HG03095 (cell line): Measurements from ENCODE around the gene DCAF10.
"Not testable (repeated sequence)": the region's sequence is repeated elsewhere in the genome, so short reads cannot be mapped to it uniquely, and the experiment has no call there.

ENCODE experiments used
- ATAC-seq: cut with Tn5 transposase; IDR thresholded peaks from one replicate; pipeline ENCODE4 v1.9.1; 2021; ENCODE audit warnings: moderate library complexity; ENCODE audit not compliant: unreplicated experiment

DCAF10 gene

GRCh38 chr9:37856551-37856950 lies 56.0 kb downstream of the DCAF10 start:
- ATAC-seq = no peak

DNA sequence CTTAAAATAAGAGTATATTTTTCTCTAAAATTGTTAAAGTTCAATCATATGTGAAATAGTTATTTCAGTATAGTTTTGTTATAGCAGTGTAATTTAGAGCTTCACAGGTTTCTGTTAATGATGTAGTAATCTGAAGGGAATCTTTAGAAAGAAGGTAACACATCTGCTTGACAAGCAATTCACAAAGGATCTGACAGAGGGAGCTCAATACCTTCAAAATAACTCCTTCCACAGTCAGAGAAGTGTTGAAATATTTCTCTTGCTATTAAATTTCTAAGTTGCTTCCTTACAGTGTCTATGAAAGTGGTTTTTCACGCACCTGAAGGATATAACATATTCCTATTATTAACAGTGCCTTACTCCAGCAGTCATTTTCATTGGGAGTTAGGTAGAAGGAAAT lies 58.4 kb downstream of the DCAF10 start:
- ATAC-seq = no peak

GRCh38 chr9:37862530-37862929 lies 61.9 kb downstream of the DCAF10 start:
- ATAC-seq = no peak

DNA sequence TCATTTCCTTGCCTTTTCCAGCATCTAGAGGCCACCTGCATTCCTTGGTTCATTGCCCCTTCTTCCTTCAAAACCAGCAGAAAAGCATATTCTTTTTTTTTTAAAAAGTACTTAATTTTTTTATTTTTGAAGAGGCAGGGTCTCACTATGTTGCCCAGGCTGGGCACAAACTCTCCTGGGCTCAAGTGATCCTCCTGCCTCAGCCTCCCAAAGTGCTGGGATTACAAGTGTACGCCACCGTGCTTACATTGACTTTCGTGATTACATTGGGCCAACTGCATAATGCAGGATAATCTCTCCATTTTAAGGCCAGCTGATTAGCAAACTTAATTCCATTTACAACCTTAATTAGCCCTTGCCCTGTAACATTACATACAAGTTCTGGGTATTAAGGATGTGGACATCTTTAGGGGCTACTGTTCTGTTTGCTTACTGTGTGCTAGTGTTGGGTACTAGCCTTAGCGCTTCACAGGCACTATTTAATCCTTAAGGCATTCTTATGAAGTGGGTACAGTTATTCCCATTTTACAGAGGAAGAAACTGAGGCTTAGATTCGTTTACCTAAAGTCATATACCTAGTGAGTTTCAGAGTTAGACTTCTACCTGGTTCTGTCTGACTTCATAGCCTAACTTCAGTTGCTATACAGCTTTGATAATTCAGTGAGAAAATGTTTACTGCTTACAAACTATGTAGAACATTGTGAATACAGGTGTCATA lies 69.6 kb downstream of the DCAF10 start:
- no peak for ATAC-seq

DNA sequence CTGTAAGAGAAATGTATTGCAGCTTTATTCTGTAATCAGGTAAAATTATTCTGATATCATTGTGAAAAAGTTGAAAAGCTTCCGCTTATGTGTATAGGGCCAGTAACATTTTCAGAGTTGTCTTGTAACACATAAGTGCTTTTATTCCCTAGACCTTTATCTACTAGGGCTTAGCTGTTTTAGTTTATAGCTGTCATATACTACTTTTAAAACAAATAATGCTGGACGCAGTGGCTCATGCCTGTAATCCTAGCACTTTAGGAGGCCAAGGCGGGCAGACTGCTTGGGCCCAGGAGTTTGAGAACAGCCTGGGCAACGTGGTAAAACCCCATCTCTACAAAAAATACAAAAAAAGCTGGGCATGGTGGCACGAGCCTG lies 70.2 kb downstream of the DCAF10 start:
- no peak for ATAC-seq

DNA sequence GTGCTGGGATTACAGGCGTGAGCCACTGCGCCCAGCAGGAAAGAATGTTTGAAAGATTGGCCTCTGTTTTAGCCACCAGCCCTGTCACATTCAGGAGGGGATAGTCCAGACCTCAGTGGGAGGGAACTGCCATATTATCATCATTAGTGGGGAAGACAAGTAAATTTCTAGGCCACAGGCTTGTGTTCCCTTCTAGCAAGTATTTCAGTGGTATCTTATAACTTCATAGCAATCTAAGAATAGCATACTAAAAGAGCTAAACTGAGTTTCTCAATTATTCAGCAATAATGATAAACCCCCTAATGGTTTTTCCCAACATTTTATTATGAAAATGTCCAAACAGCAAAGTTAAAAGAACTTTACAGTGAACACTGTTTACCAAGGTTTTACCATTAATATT lies 73.4 kb downstream of the DCAF10 start:
- no peak for ATAC-seq

- ATAC-seq = no peak
Measured at GRCh38 chr9:37876376-37876775, 75.8 kb downstream of the DCAF10 start.

GRCh38 chr9:37880916-37881479 lies 80.4 kb downstream of the DCAF10 start:
- ATAC-seq = no peak

- ATAC-seq = not testable (repeated sequence)
Measured at GRCh38 chr9:37887977-37888583, 87.5 kb downstream of the DCAF10 start.

DNA sequence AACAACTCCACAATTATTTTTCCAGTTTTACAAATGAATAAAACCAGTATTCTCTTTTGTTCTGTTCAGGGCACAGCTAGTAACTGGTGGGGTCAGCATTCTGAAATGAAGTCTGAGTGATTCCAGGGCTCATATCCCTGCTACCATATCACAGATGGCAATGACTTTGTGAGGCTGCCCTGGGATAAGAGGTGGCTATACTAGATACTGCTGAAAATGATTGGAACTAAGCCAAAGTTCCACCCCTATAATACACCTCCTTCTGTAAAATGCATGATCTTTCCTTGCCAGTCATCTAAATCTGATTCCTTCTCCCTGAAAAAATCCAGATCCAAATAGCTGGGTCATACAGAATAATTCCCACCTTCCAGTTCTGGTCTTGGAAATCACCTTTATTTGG lies 88.9 kb downstream of the DCAF10 start:
- no peak for ATAC-seq

GRCh38 chr9:37891042-37891441 lies 90.4 kb downstream of the DCAF10 start:
- not testable (repeated sequence) for ATAC-seq

GRCh38 chr9:37892063-37892462 lies 91.5 kb downstream of the DCAF10 start:
- no peak for ATAC-seq

- no peak for ATAC-seq
Measured at GRCh38 chr9:37897665-37898064, 97.1 kb downstream of the DCAF10 start.

- ATAC-seq = no peak
Measured at GRCh38 chr9:37899041-37899440, 98.4 kb downstream of the DCAF10 start.

DNA sequence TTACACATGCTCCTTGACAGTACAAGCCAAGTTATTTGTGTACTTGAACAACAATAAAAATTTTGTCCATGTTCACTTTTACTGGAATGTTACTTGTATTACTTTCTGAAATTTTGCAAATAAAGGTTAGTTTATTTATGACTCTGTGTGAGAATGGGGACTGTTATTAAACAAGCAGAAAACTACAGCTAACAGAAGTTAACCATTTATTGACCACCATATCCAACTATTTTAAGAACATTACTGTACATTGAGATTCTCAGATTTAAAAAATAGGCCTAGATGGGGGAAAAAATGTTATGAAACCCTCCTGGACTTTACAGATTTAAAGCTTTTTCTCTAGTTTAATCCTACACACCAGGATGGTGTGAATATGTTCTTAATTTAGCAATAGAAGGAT lies 101.5 kb downstream of the DCAF10 start:
- no peak for ATAC-seq

DNA sequence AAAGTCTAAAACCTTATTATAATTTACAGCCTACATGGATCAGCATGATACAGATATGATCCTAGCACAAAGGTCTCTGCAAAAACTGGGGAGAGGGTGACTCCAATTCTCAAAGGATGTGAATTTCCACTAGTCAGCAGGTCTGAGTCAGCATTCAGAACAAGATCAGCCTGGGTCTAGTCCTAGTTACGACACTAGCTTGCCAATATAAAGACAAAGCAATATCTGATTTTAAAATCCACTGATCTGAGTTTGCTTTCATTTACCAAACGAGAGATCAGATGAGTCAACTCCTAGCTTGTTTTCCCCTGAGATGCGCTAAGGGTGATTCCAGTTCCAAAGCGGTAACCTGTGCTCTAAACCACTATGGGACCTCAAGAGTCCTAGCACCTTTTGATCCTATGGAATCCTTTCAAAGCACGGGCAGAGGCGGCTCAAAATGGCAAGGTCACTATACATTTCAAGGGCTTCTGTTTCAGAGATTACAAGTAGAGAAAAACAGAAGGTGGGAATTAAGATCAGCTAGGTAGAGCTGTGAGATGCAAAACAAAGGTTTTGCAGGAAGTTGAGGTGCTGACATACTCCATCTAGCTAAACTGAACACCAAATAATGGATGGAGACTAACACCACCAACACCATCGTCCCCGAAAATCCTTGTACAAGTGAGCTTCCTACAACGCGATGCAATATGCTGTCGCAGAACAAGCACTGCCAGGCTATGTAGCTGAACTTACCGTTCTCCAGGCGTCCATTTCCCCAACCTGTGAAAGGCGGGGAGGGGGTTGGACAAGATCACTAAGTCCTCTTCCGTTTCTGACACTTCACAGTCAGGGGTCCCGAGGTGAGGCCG lies 102.4 kb downstream of the DCAF10 start:
- peak; percentile 4 for ATAC-seq

DNA sequence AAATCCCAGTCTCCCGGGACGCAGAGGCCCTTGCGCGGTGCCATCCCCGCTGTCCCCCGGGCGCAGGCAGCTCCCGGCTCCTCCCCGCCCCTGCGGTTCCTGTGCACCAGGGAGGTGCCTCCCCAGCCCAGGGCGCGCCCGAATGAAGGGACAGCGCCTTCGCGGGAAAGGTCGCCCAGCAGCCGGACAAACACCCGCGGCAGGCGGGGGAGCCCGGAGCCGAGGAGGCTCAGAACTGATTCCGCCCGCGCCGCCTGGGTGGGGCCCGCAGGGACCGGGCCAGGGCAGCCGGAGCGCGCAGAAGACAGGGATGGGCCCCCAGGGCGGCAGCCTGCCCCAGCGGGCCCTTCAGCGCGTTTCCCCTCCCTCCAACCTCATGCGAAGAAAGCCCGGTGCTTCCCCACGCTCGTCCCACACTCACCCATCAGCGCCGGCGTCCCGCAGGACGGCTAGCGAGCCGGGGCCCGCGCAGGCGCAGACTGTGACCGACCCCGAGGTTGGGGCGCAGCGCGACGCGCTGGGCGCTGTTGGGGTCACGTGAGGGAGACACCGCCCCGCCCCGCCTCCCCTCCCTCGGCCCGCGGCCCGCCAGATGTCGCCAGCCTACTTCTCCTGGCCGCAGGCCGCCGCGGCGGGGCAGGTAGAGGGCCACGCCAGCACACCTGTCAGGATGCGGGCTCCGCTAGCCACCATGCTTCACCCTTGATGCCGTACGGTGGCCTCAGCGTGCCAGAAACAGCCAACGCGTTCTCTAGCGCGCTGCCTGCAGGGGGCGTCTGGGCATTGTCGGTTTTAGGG lies 103.2 kb downstream of the DCAF10 start, which contains the start of gene SLC25A51:
Gene SLC25A51 (minus strand): TSS at position 481 of the 798 bp plus-strand sequence. CDS start 15,577 bp downstream, outside the sequence.
- ATAC-seq = peak; percentile 74

GRCh38 chr9:37904445-37905130 lies 104.0 kb downstream of the DCAF10 start:
- no peak for ATAC-seq

GRCh38 chr9:37905131-37905505 lies 104.5 kb downstream of the DCAF10 start:
- no peak for ATAC-seq

- no peak for ATAC-seq
Measured at GRCh38 chr9:37905776-37906175, 105.2 kb downstream of the DCAF10 start.
